Non-pigmented ciliary epithelial cell (primary cell): Measurements from ENCODE around the gene VASH2.

Experiments used
- DNase-seq: peaks from one replicate; pipeline ENCODE4 v3.0.0-alpha.2; 2010; ENCODE audit warnings: low read depth

The VASH2 gene

DNA sequence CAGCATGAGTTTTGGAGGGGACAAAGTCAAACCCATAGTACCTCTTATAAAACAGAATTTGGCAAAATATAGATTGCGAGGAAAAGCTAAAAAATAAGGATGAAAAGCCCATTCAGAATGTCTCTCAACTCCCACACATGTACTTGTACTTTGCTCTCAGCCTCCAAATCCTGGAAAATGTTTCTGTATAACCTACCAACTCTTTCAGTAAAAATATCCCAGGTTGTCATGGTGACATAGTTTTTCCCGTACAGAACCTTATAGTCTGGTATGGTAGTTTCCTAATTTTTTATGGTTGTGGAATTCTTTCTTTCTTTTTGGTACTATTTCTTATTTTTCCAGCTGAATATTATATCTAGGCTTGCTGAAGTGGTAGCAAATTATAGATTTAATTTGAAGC lies 85.2 kb downstream of the VASH2 start:
- DNase-seq = no peak
